Measurements from ENCODE around the gene DMRTA2.

DNA sequence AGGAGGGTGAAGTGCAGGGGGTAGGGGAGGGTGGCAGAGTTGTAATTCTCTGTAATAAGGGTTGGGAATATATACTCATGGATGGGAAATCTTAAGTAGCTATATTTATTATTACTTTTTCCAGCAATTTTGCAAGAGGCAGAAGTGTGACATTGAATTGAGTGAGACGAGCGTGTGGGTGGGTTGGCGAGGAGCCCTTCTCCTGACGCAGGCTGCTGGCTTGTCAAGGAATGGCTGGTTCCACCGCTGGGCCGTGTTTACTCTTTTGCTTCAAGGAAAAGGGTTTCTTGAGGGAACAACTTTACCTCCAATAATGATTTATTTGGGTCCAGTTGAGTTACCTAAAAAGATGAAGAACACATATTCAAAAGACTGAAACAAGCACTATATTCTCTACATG lies 17.9 kb upstream of the DMRTA2 start:
- TF ChIP-seq SOX6 (IDR thresholded peaks at IDR 0.05) (no peak), GTF2F1 (IDR thresholded peaks at IDR 0.05; ENCODE audit: low read depth, low read length) (no peak), BACH1 (tag; IDR thresholded peaks at IDR 0.05) (no peak), SMC3 (conservative IDR thresholded peaks at IDR 0.05; ENCODE audit: insufficient read depth, low read depth, low read length) (no peak), EGR1 (conservative IDR thresholded peaks at IDR 0.05) (no peak)
- TF ChIP-seq, protein P1, sequence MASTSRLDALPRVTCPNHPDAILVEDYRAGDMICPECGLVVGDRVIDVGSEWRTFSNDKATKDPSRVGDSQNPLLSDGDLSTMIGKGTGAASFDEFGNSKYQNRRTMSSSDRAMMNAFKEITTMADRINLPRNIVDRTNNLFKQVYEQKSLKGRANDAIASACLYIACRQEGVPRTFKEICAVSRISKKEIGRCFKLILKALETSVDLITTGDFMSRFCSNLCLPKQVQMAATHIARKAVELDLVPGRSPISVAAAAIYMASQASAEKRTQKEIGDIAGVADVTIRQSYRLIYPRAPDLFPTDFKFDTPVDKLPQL (IDR thresholded peaks at IDR 0.05; ENCODE audit: extremely low read depth, insufficient read length) = no peak
- TF ChIP-seq, protein P2, sequence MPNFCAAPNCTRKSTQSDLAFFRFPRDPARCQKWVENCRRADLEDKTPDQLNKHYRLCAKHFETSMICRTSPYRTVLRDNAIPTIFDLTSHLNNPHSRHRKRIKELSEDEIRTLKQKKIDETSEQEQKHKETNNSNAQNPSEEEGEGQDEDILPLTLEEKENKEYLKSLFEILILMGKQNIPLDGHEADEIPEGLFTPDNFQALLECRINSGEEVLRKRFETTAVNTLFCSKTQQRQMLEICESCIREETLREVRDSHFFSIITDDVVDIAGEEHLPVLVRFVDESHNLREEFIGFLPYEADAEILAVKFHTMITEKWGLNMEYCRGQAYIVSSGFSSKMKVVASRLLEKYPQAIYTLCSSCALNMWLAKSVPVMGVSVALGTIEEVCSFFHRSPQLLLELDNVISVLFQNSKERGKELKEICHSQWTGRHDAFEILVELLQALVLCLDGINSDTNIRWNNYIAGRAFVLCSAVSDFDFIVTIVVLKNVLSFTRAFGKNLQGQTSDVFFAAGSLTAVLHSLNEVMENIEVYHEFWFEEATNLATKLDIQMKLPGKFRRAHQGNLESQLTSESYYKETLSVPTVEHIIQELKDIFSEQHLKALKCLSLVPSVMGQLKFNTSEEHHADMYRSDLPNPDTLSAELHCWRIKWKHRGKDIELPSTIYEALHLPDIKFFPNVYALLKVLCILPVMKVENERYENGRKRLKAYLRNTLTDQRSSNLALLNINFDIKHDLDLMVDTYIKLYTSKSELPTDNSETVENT (CRISPR knock-in tag; IDR thresholded peaks at IDR 0.05) = no peak
